AG04449 (cell line): ENCODE data around the gene IPO5.

ENCODE experiments used
- CTCF ChIA-PET: fragments of 350-600 bp; formaldehyde crosslinking; extraction: SDS; loops from one replicate; lab custom pipeline; 2021; ENCODE audit warnings: antibody characterized with exemption; lab: Yijun Ruan, JAX
- POLR2A ChIA-PET: fragments of 400-600, 350-600 bp; formaldehyde crosslinking; extraction: SDS; loops from one replicate; lab custom pipeline; 2020; ENCODE audit warnings: antibody characterized with exemption, inconsistent platforms; lab: Yijun Ruan, JAX
- DNase-seq: peaks from one replicate; pipeline ENCODE4 v3.0.0-alpha.2; 2010; ENCODE audit warnings: low read depth, low spot score
- H3K4me3 ChIP-seq: 2 replicates; pipeline ENCODE4 v1.5.1; 2011; ENCODE audit warnings: low read depth, mild to moderate bottlenecking, control low read depth, low read length
- CTCF ChIP-seq: IDR thresholded peaks from one replicate; pipeline ENCODE4 v1.5.1; 2011; ENCODE audit warnings: mild to moderate bottlenecking, moderate library complexity, low read length, control low read depth, inconsistent platforms; ENCODE audit not compliant: insufficient read depth; ENCODE audit errors: missing control alignments

IPO5 gene

GRCh38 chr13:97934590-97934989 lies 18.9 kb upstream of the IPO5 start:
- CTCF ChIA-PET = interaction anchor here (2.2 kb wide), 1 partner anchor 7 kb away, joined by 6 read pairs; no protein-coding TSS in a partner anchor
- POLR2A ChIA-PET = no interaction called here
- TF ChIP-seq CTCF = no peak
- DNase-seq = no peak
- no peak overlapping the region for H3K4me3 ChIP-seq

- no peak for TF ChIP-seq CTCF
- ChIA-PET POLR2A (no interaction called here), CTCF (no interaction called here)
- no peak overlapping the region for H3K4me3 ChIP-seq
- no peak for DNase-seq
These were observed 18.4 kb upstream of the IPO5 start for GRCh38 chr13:97935071-97935470.

GRCh38 chr13:97936036-97936435 lies 17.4 kb upstream of the IPO5 start:
- CTCF ChIA-PET = no interaction called here
- no peak overlapping the region for H3K4me3 ChIP-seq
- TF ChIP-seq CTCF = no peak
- POLR2A ChIA-PET = no interaction called here
- DNase-seq = no peak

GRCh38 chr13:97938706-97939475 lies 14.6 kb upstream of the IPO5 start:
- TF ChIP-seq CTCF = no peak
- no peak overlapping the region for H3K4me3 ChIP-seq
- POLR2A ChIA-PET = no interaction called here
- no peak for DNase-seq
- CTCF ChIA-PET = interaction anchor here (1.0 to 1.2 kb wide), 3 partner anchors 10 to 83 kb away, joined by 3 to 4 read pairs (median 3); no protein-coding TSS in a partner anchor

- CTCF ChIA-PET = interaction anchor here (1.4 kb wide), 1 partner anchor 33 kb away, joined by 3 read pairs; no protein-coding TSS in a partner anchor
- no peak overlapping the region for H3K4me3 ChIP-seq
- no peak for DNase-seq
- no peak for TF ChIP-seq CTCF
- POLR2A ChIA-PET = no interaction called here
These were observed 9.0 kb upstream of the IPO5 start for GRCh38 chr13:97944396-97945029.

- CTCF ChIA-PET = interaction anchor here (1.2 to 1.5 kb wide), 2 partner anchors 88 to 89 kb away, joined by 3 read pairs; no protein-coding TSS in a partner anchor
- TF ChIP-seq CTCF = no peak
- DNase-seq = no peak
- H3K4me3 ChIP-seq = no peak overlapping the region
- POLR2A ChIA-PET = interaction anchor here (0.6 kb wide), 1 partner anchor 17 kb away, joined by 3 read pairs; no protein-coding TSS in a partner anchor
These were observed 8.1 kb upstream of the IPO5 start for GRCh38 chr13:97945342-97945741.
